Measurements from ENCODE around the gene ITK.

Gene ITK

DNA sequence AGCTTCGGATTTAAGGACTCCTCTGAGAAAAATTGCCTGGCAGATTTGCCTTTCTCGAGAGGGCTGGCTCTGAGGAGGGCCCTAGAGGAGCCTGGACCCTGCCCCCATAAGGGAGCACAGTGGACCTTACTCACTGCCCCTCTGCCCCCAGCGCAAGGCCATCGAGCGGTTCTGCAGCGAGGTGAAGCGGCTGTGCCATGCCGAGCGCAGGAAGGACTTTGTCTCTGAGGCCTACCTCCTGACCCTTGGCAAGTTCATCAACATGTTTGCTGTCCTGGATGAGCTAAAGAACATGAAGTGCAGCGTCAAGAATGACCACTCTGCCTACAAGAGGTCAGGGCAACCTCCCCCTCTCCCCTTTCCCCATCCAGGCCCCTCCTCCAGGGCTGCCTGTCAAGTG lies 119.9 kb downstream of the ITK start:
- Histone ChIP-seq H3K18ac (ENCODE audit: low read length) (no peak overlapping the region), H3K56ac (ENCODE audit: low read length) (no peak overlapping the region), H3K4me1 (ENCODE audit: control insufficient read depth, low read depth, low read length) (no peaks in the 10 kb centered on the region), H3K36me3 (ENCODE audit: control insufficient read depth, insufficient read depth, low read length) (no peaks in the 10 kb centered on the region), H3K9ac (ENCODE audit: low read length) (no peak overlapping the region), H2BK15ac (replicated peaks; ENCODE audit: low read depth) (no peak overlapping the region), H4K5ac (ENCODE audit: low read length) (no peak overlapping the region), H3K79me2 (ENCODE audit: control insufficient read depth, insufficient read depth, low read length) (no peaks in the 10 kb centered on the region), H4K8ac (ENCODE audit: low read depth, low read length) (no peak overlapping the region), H3K4ac (ENCODE audit: low read depth, low read length) (no peak overlapping the region), H2BK5ac (ENCODE audit: low read length) (no peak overlapping the region), H3K79me1 (ENCODE audit: low read length) (no peaks in the 10 kb centered on the region), H3K27me3 (ENCODE audit: insufficient read depth, low read length, poor library complexity) (no peaks in the 10 kb centered on the region), H3K27ac (ENCODE audit: low read depth, low read length) (no peak overlapping the region), H3K4me3 (ENCODE audit: low read length) (no peak overlapping the region), H3K4me2 (ENCODE audit: low read length) (no peak overlapping the region), H2AK5ac (ENCODE audit: low read length) (no peak overlapping the region), H2BK120ac (ENCODE audit: low read depth, low read length) (no peak overlapping the region), H3K23ac (ENCODE audit: low read length) (no peak overlapping the region)
- DNase-seq: no peak
- WGBS (ENCODE audit: extremely low coverage, insufficient coverage, low lambda C conversion rate): no CpG with 5 or more reads among the region's 10 CpGs

GRCh38 chr5:157301066-157301465 lies 120.4 kb downstream of the ITK start:
- Histone ChIP-seq H3K79me2 (ENCODE audit: control insufficient read depth, insufficient read depth, low read length) (no peaks in the 10 kb centered on the region), H3K23ac (ENCODE audit: low read length) (no peak overlapping the region), H3K4me2 (ENCODE audit: low read length) (no peak overlapping the region), H2BK15ac (replicated peaks; ENCODE audit: low read depth) (no peak overlapping the region), H3K9ac (ENCODE audit: low read length) (no peak overlapping the region), H2BK120ac (ENCODE audit: low read depth, low read length) (no peak overlapping the region), H4K8ac (ENCODE audit: low read depth, low read length) (no peak overlapping the region), H3K79me1 (ENCODE audit: low read length) (no peaks in the 10 kb centered on the region), H3K36me3 (ENCODE audit: control insufficient read depth, insufficient read depth, low read length) (no peaks in the 10 kb centered on the region), H3K4ac (ENCODE audit: low read depth, low read length) (no peak overlapping the region), H3K4me3 (ENCODE audit: low read length) (no peak overlapping the region), H3K27ac (ENCODE audit: low read depth, low read length) (no peak overlapping the region), H4K5ac (ENCODE audit: low read length) (no peak overlapping the region), H3K18ac (ENCODE audit: low read length) (no peak overlapping the region), H2BK5ac (ENCODE audit: low read length) (no peak overlapping the region), H3K56ac (ENCODE audit: low read length) (no peak overlapping the region), H3K27me3 (ENCODE audit: insufficient read depth, low read length, poor library complexity) (no peaks in the 10 kb centered on the region), H2AK5ac (ENCODE audit: low read length) (no peak overlapping the region), H3K4me1 (ENCODE audit: control insufficient read depth, low read depth, low read length) (no peaks in the 10 kb centered on the region)
- DNase-seq: no peak

GRCh38 chr5:157303023-157303422 lies 122.4 kb downstream of the ITK start:
- no peak overlapping the region for H4K5ac ChIP-seq (ENCODE audit: low read length)
- H2BK15ac ChIP-seq (replicated peaks; ENCODE audit: low read depth): no peak overlapping the region
- H3K4me3 ChIP-seq (ENCODE audit: low read length): no peak overlapping the region
- no peak overlapping the region for H3K27ac ChIP-seq (ENCODE audit: low read depth, low read length)
- no peak overlapping the region for H2AK5ac ChIP-seq (ENCODE audit: low read length)
- no peaks in the 10 kb centered on the region for H3K4me1 ChIP-seq (ENCODE audit: control insufficient read depth, low read depth, low read length)
- H3K23ac ChIP-seq (ENCODE audit: low read length): no peak overlapping the region
- no peak overlapping the region for H3K9ac ChIP-seq (ENCODE audit: low read length)
- H3K4me2 ChIP-seq (ENCODE audit: low read length): no peak overlapping the region
- H3K36me3 ChIP-seq (ENCODE audit: control insufficient read depth, insufficient read depth, low read length): no peaks in the 10 kb centered on the region
- H3K4ac ChIP-seq (ENCODE audit: low read depth, low read length): no peak overlapping the region
- no peaks in the 10 kb centered on the region for H3K79me1 ChIP-seq (ENCODE audit: low read length)
- H2BK120ac ChIP-seq (ENCODE audit: low read depth, low read length): no peak overlapping the region
- DNase-seq: no peak
- no peak overlapping the region for H3K56ac ChIP-seq (ENCODE audit: low read length)
- H3K79me2 ChIP-seq (ENCODE audit: control insufficient read depth, insufficient read depth, low read length): no peaks in the 10 kb centered on the region
- no peaks in the 10 kb centered on the region for H3K27me3 ChIP-seq (ENCODE audit: insufficient read depth, low read length, poor library complexity)
- H2BK5ac ChIP-seq (ENCODE audit: low read length): no peak overlapping the region
- no CpG with 5 or more reads among the region's 5 CpGs for WGBS (ENCODE audit: extremely low coverage, insufficient coverage, low lambda C conversion rate)
- H4K8ac ChIP-seq (ENCODE audit: low read depth, low read length): no peak overlapping the region
- H3K18ac ChIP-seq (ENCODE audit: low read length): no peak overlapping the region

- peak; percentile 73 for DNase-seq
- H4K5ac ChIP-seq (ENCODE audit: low read length): no peak overlapping the region
- H3K79me2 ChIP-seq (ENCODE audit: control insufficient read depth, insufficient read depth, low read length): no peaks in the 10 kb centered on the region
- H3K4ac ChIP-seq (ENCODE audit: low read depth, low read length): no peak overlapping the region
- no peak overlapping the region for H3K27ac ChIP-seq (ENCODE audit: low read depth, low read length)
- H2BK15ac ChIP-seq (replicated peaks; ENCODE audit: low read depth): no peak overlapping the region
- no peak overlapping the region for H3K4me3 ChIP-seq (ENCODE audit: low read length)
- no peak overlapping the region for H3K23ac ChIP-seq (ENCODE audit: low read length)
- H4K8ac ChIP-seq (ENCODE audit: low read depth, low read length): no peak overlapping the region
- no peak overlapping the region for H2BK5ac ChIP-seq (ENCODE audit: low read length)
- H3K79me1 ChIP-seq (ENCODE audit: low read length): no peaks in the 10 kb centered on the region
- no peak overlapping the region for H3K9ac ChIP-seq (ENCODE audit: low read length)
- no peak overlapping the region for H3K18ac ChIP-seq (ENCODE audit: low read length)
- H2AK5ac ChIP-seq (ENCODE audit: low read length): no peak overlapping the region
- no CpG with 5 or more reads among the region's 8 CpGs for whole genome bisulfite sequencing (ENCODE audit: extremely low coverage, insufficient coverage, low lambda C conversion rate)
- no peak overlapping the region for H2BK120ac ChIP-seq (ENCODE audit: low read depth, low read length)
- no peaks in the 10 kb centered on the region for H3K27me3 ChIP-seq (ENCODE audit: insufficient read depth, low read length, poor library complexity)
- H3K4me1 ChIP-seq (ENCODE audit: control insufficient read depth, low read depth, low read length): no peaks in the 10 kb centered on the region
- H3K36me3 ChIP-seq (ENCODE audit: control insufficient read depth, insufficient read depth, low read length): no peaks in the 10 kb centered on the region
- H3K4me2 ChIP-seq (ENCODE audit: low read length): no peak overlapping the region
- H3K56ac ChIP-seq (ENCODE audit: low read length): no peak overlapping the region
Measured at GRCh38 chr5:157303667-157304327, 123.2 kb downstream of the ITK start.

Measured in mesendoderm (in vitro differentiated cells).